ENCODE data around the gene TTI1.

GRCh38 chr20:37936041-37936440 lies 97.2 kb downstream of the TTI1 start:
- TF ChIP-seq CTCF (IDR thresholded peaks at IDR 0.05): no peak
- no peak for TF ChIP-seq EZH2phosphoT487 (IDR thresholded peaks at IDR 0.05)
- TF ChIP-seq EZH2 (IDR thresholded peaks at IDR 0.05): no peak

Data from neural progenitor cell (in vitro differentiated cells).